HepG2 (cell line): ENCODE results near the gene ATRAID. TPM values are rescaled to one million over a fixed set of nuclear protein-coding genes. Genes with fewer than 3 reads are reported as not detected.

ENCODE experiments used
- ERF ChIP-seq: IDR thresholded peaks from 2 replicates; pipeline ENCODE4 v1.6.1; 2018; ENCODE audit warnings: missing biosample characterization, missing genetic modification reagents
- ETV5 ChIP-seq: IDR thresholded peaks from 2 replicates; pipeline ENCODE4 v1.6.1; 2018; ENCODE audit warnings: missing biosample characterization, missing genetic modification reagents, inconsistent platforms, borderline replicate concordance
- FOSL2 ChIP-seq: sonication (generic); formaldehyde crosslinking; IDR thresholded peaks from 2 replicates; pipeline ENCODE4 v1.4.0; 2020; ENCODE audit warnings: missing genetic modification reagents
- GZF1 ChIP-seq: sonication (generic); formaldehyde crosslinking; IDR thresholded peaks from 2 replicates; pipeline ENCODE4 v1.5.1; 2020; ENCODE audit warnings: mild to moderate bottlenecking, missing genetic modification reagents
- HDAC2 ChIP-seq: sonication (generic); formaldehyde crosslinking; IDR thresholded peaks from 2 replicates; pipeline ENCODE4 v1.4.0; 2020; ENCODE audit warnings: missing genetic modification reagents
- IRF2 ChIP-seq: IDR thresholded peaks from 2 replicates; pipeline ENCODE4 v1.6.1; 2018; ENCODE audit warnings: missing genetic modification reagents, missing compliant biosample characterization
- IRF9 ChIP-seq: sonication (generic); formaldehyde crosslinking; IDR thresholded peaks from 2 replicates; pipeline ENCODE4 v1.8.0; 2022; ENCODE audit warnings: missing genetic modification reagents, mild to moderate bottlenecking, borderline replicate concordance
- KLF11 ChIP-seq: IDR thresholded peaks from 2 replicates; pipeline ENCODE4 v1.6.1; 2016; ENCODE audit warnings: missing compliant biosample characterization
- MAX ChIP-seq: IDR thresholded peaks from 2 replicates; pipeline ENCODE4 v1.6.1; 2012; ENCODE audit warnings: inconsistent platforms
- MIER3 ChIP-seq: IDR thresholded peaks from 2 replicates; pipeline ENCODE4 v1.6.1; 2016; ENCODE audit warnings: missing compliant biosample characterization, borderline replicate concordance
- MYNN ChIP-seq: sonication (generic); formaldehyde crosslinking; IDR thresholded peaks from 2 replicates; pipeline ENCODE4 v1.4.0; 2020; ENCODE audit warnings: mild to moderate bottlenecking, low read depth, missing genetic modification reagents
- PRMT3 ChIP-seq: sonication (generic); formaldehyde crosslinking; IDR thresholded peaks from 2 replicates; pipeline ENCODE4 v1.8.1; 2022; ENCODE audit warnings: low read depth, mild to moderate bottlenecking, moderate library complexity, missing genetic modification reagents, borderline replicate concordance
- RFX5 ChIP-seq: IDR thresholded peaks from 2 replicates; pipeline ENCODE4 v1.6.1; 2011; ENCODE audit warnings: low read depth, low read length, improper control_type of control experiment
- RXRA ChIP-seq: sonication (generic); formaldehyde crosslinking; IDR thresholded peaks from 2 replicates; pipeline ENCODE4 v1.5.1; 2020; ENCODE audit warnings: missing genetic modification reagents
- ZBTB25 ChIP-seq: IDR thresholded peaks from 2 replicates; pipeline ENCODE4 v1.6.1; 2018; ENCODE audit warnings: missing genetic modification reagents
- ZFP37 ChIP-seq: sonication (generic); formaldehyde crosslinking; IDR thresholded peaks from 2 replicates; pipeline ENCODE4 v1.4.0; 2020; ENCODE audit warnings: missing genetic modification reagents, borderline replicate concordance
- ZFP90 ChIP-seq: sonication (generic); formaldehyde crosslinking; IDR thresholded peaks from 2 replicates; pipeline ENCODE4 v1.8.0; 2022; ENCODE audit warnings: missing genetic modification reagents, mild to moderate bottlenecking, inconsistent platforms, borderline replicate concordance
- ZNF552 ChIP-seq: sonication (generic); formaldehyde crosslinking; IDR thresholded peaks from 2 replicates; pipeline ENCODE4 v1.9.0; 2022; ENCODE audit warnings: missing genetic modification reagents, mild to moderate bottlenecking, borderline replicate concordance
- ZNF780A ChIP-seq: sonication (generic); formaldehyde crosslinking; IDR thresholded peaks from 2 replicates; pipeline ENCODE4 v1.8.0; 2022; ENCODE audit warnings: mild to moderate bottlenecking, missing genetic modification reagents, moderate library complexity
- polyA plus RNA-seq, 8 experiments: library from polyadenylated mRNA; depleted of rRNA in 3 of 8; stranded (reverse) in 7 of 8; unstranded in 1 of 8; fragments of >200 nt; fragmentation: Illumina TruSeq in 4 of 8; extraction: Trizol in 4 of 8; gene quantifications; 2 replicates each; pipeline versions ENCODE4 v1.2.1 to v1.2.3, GENCODE V29; 2011 to 2016; ENCODE audit warnings: low read depth in 4 of 8, missing spikeins in 1 of 8, mixed read lengths in 1 of 8; ENCODE audit not compliant: insufficient read depth in 1 of 8
- total RNA-seq, 5 experiments: library from RNA; depleted of rRNA; stranded (reverse); fragments of >200 nt; fragmentation: Illumina TruSeq; extraction: Trizol; gene quantifications; 2 replicates each; pipeline ENCODE4 v1.2.3, GENCODE V29; 2016; ENCODE audit warnings: low read depth in 1 of 5
- TF ChIP-seq, protein P1 (sequence below): IDR thresholded peaks from 2 replicates; pipeline ENCODE4 v1.6.1; 2016; ENCODE audit warnings: low read depth
- TF ChIP-seq, protein P2 (sequence below): sonication (generic); formaldehyde crosslinking; IDR thresholded peaks from 2 replicates; pipeline ENCODE4 v1.4.0; 2020; ENCODE audit warnings: missing genetic modification reagents

Gene ATRAID
- total and polyA plus RNA-seq, 2 of the 13 experiments (the other 11 are each of a cell fraction or from before 2014, with no cell fraction given) = 207 to 382 TPM

- TF ChIP-seq MIER3 (CRISPR knock-in tag) = peak; percentile 65; the same call in 1 of the 2 replicates
- no peak for TF ChIP-seq PRMT3 (CRISPR knock-in tag)
- TF ChIP-seq MYNN (CRISPR knock-in tag) = no peak
- TF ChIP-seq ZBTB25 (CRISPR knock-in tag) = no peak
- TF ChIP-seq GZF1 (CRISPR knock-in tag) = 0 out of 2 replicates have a peak, but pooled peaks have one; percentile 68
- TF ChIP-seq KLF11 (CRISPR knock-in tag) = no peak; the same call in 1 of the 2 replicates
- peak; percentile 59; the same call in 1 of the 2 replicates for TF ChIP-seq ERF
- TF ChIP-seq ETV5 (CRISPR knock-in tag) = peak; percentile 40; the same call in 1 of the 2 replicates
- TF ChIP-seq IRF9 (CRISPR knock-in tag) = 0 out of 2 replicates have a peak, but pooled peaks have one; percentile 42
- 0 out of 2 replicates have a peak, but pooled peaks have one; percentile 29 for TF ChIP-seq ZFP37 (CRISPR knock-in tag)
- TF ChIP-seq HDAC2 (CRISPR knock-in tag) = peak; percentile 51; the same call in 1 of the 2 replicates
- TF ChIP-seq RXRA = peak; percentile 81; the same call in 1 of the 2 replicates
- TF ChIP-seq ZFP90 (CRISPR knock-in tag) = no peak
- TF ChIP-seq, protein P1, sequence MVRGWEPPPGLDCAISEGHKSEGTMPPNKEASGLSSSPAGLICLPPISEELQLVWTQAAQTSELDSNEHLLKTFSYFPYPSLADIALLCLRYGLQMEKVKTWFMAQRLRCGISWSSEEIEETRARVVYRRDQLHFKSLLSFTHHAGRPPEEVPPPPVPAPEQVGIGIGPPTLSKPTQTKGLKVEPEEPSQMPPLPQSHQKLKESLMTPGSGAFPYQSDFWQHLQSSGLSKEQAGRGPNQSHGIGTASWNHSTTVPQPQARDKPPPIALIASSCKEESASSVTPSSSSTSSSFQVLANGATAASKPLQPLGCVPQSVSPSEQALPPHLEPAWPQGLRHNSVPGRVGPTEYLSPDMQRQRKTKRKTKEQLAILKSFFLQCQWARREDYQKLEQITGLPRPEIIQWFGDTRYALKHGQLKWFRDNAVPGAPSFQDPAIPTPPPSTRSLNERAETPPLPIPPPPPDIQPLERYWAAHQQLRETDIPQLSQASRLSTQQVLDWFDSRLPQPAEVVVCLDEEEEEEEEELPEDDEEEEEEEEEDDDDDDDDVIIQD (CRISPR knock-in tag) = peak; percentile 20; the same call in 1 of the 2 replicates
- peak; percentile 38; the same call in 1 of the 2 replicates for TF ChIP-seq FOSL2
- 0 out of 2 replicates have a peak, but pooled peaks have one; percentile 10 for TF ChIP-seq RFX5
- peak; percentile 66; the same call in 1 of the 2 replicates for TF ChIP-seq IRF2 (CRISPR knock-in tag)
- TF ChIP-seq ZNF552 (CRISPR knock-in tag) = no peak
- TF ChIP-seq ZNF780A (CRISPR knock-in tag) = no peak
- TF ChIP-seq, protein P2, sequence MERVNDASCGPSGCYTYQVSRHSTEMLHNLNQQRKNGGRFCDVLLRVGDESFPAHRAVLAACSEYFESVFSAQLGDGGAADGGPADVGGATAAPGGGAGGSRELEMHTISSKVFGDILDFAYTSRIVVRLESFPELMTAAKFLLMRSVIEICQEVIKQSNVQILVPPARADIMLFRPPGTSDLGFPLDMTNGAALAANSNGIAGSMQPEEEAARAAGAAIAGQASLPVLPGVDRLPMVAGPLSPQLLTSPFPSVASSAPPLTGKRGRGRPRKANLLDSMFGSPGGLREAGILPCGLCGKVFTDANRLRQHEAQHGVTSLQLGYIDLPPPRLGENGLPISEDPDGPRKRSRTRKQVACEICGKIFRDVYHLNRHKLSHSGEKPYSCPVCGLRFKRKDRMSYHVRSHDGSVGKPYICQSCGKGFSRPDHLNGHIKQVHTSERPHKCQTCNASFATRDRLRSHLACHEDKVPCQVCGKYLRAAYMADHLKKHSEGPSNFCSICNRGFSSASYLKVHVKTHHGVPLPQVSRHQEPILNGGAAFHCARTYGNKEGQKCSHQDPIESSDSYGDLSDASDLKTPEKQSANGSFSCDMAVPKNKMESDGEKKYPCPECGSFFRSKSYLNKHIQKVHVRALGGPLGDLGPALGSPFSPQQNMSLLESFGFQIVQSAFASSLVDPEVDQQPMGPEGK (CRISPR knock-in tag) = peak; percentile 47; the same call in 1 of the 2 replicates
- peak; percentile 56; the same call in 1 of the 2 replicates for TF ChIP-seq MAX
These were observed 26.4 kb upstream of the ATRAID start (continued) for GRCh38 chr2:27185331-27186026.
